HepG2 (cell line): ENCODE data around the gene MIA2. TPM values are rescaled to one million over a fixed set of nuclear protein-coding genes. Genes with fewer than 3 reads are reported as not detected.

Experiments
- DZIP1 ChIP-seq: sonication (generic); formaldehyde crosslinking; IDR thresholded peaks from 2 replicates; pipeline ENCODE4 v1.5.0; 2020; ENCODE audit warnings: mild to moderate bottlenecking, missing genetic modification reagents
- ELF4 ChIP-seq: sonication (generic); formaldehyde crosslinking; IDR thresholded peaks from 2 replicates; pipeline ENCODE4 v1.5.0; 2020; ENCODE audit warnings: missing genetic modification reagents, mild to moderate bottlenecking, moderate library complexity, borderline replicate concordance
- FOXA1 ChIP-seq, 2 experiments: fragments of 450-650 bp in 1 of 2; sonication (generic) in 1 of 2; formaldehyde crosslinking in 1 of 2; IDR thresholded peaks; 2 replicates each; pipeline versions ENCODE4 v1.4.0 to v1.6.1; 2016 to 2020; ENCODE audit warnings: missing genetic modification reagents in 1 of 2
- HNF4A ChIP-seq: sonication (generic); formaldehyde crosslinking; IDR thresholded peaks from 2 replicates; pipeline ENCODE4 v1.4.0; 2020; ENCODE audit warnings: missing genetic modification reagents
- IRF2 ChIP-seq: IDR thresholded peaks from 2 replicates; pipeline ENCODE4 v1.6.1; 2018; ENCODE audit warnings: missing genetic modification reagents, missing compliant biosample characterization
- JUNB ChIP-seq: sonication (generic); formaldehyde crosslinking; IDR thresholded peaks from 2 replicates; pipeline ENCODE4 v1.8.0; 2022; ENCODE audit warnings: missing genetic modification reagents, mild to moderate bottlenecking, borderline replicate concordance
- PAWR ChIP-seq: sonication (generic); formaldehyde crosslinking; IDR thresholded peaks from 2 replicates; pipeline ENCODE4 v1.4.0; 2020; ENCODE audit warnings: missing genetic modification reagents, mild to moderate bottlenecking, borderline replicate concordance
- REPIN1 ChIP-seq: sonication (generic); formaldehyde crosslinking; IDR thresholded peaks from 2 replicates; pipeline ENCODE4 v1.8.0; 2022; ENCODE audit warnings: missing genetic modification reagents, low read depth, mild to moderate bottlenecking, borderline replicate concordance
- SOX6 ChIP-seq, 2 experiments: fragments of 450-650 bp in 1 of 2; sonication (generic) in 1 of 2; formaldehyde crosslinking in 1 of 2; IDR thresholded peaks; 2 replicates each; pipeline versions ENCODE4 v1.4.0 to v1.6.1; 2017 to 2020; ENCODE audit warnings: antibody characterized with exemption in 1 of 2, mild to moderate bottlenecking in 1 of 2, missing genetic modification reagents in 1 of 2
- THAP11 ChIP-seq: IDR thresholded peaks from 2 replicates; pipeline ENCODE4 v1.6.1; 2016; ENCODE audit warnings: missing biosample characterization, missing genetic modification reagents
- ZBTB7B ChIP-seq: sonication (generic); formaldehyde crosslinking; IDR thresholded peaks from 2 replicates; pipeline ENCODE4 v1.4.0; 2020; ENCODE audit warnings: missing genetic modification reagents
- ZFX ChIP-seq: sonication (generic); formaldehyde crosslinking; IDR thresholded peaks from 2 replicates; pipeline ENCODE4 v1.4.0; 2020; ENCODE audit warnings: mild to moderate bottlenecking, low read depth, missing genetic modification reagents, moderate library complexity
- ZNF414 ChIP-seq: sonication (generic); formaldehyde crosslinking; IDR thresholded peaks from 2 replicates; pipeline ENCODE4 v1.5.0; 2020; ENCODE audit warnings: missing genetic modification reagents
- ZNF501 ChIP-seq: sonication (generic); formaldehyde crosslinking; IDR thresholded peaks from 2 replicates; pipeline ENCODE4 v1.5.1; 2020; ENCODE audit warnings: mild to moderate bottlenecking, moderate library complexity, missing genetic modification reagents
- ZSCAN20 ChIP-seq: sonication (generic); formaldehyde crosslinking; IDR thresholded peaks from 2 replicates; pipeline ENCODE4 v1.4.0; 2020; ENCODE audit warnings: missing genetic modification reagents, mild to moderate bottlenecking, borderline replicate concordance
- polyA plus RNA-seq, 8 experiments: library from polyadenylated mRNA; depleted of rRNA in 3 of 8; stranded (reverse) in 7 of 8; unstranded in 1 of 8; fragments of >200 nt; fragmentation: Illumina TruSeq in 4 of 8; extraction: Trizol in 4 of 8; gene quantifications; 2 replicates each; pipeline versions ENCODE4 v1.2.1 to v1.2.3, GENCODE V29; 2011 to 2016; ENCODE audit warnings: low read depth in 4 of 8, missing spikeins in 1 of 8, mixed read lengths in 1 of 8; ENCODE audit not compliant: insufficient read depth in 1 of 8
- total RNA-seq, 5 experiments: library from RNA; depleted of rRNA; stranded (reverse); fragments of >200 nt; fragmentation: Illumina TruSeq; extraction: Trizol; gene quantifications; 2 replicates each; pipeline ENCODE4 v1.2.3, GENCODE V29; 2016; ENCODE audit warnings: low read depth in 1 of 5
- TF ChIP-seq, protein P1 (sequence below): sonication (generic); formaldehyde crosslinking; IDR thresholded peaks from 2 replicates; pipeline ENCODE4 v1.5.0; 2020; ENCODE audit warnings: mild to moderate bottlenecking, missing genetic modification reagents, borderline replicate concordance
- TF ChIP-seq, protein P2 (sequence below): sonication (generic); formaldehyde crosslinking; conservative IDR thresholded peaks from 2 replicates; pipeline ENCODE4 v1.4.0; 2020; ENCODE audit warnings: mild to moderate bottlenecking, missing genetic modification reagents, moderate library complexity

MIA2 gene
- total and polyA plus RNA-seq, 2 of the 13 experiments (the other 11 are each of a cell fraction or from before 2014, with no cell fraction given), result 134 to 158 TPM

GRCh38 chr14:39432619-39433451, 199.1 kb downstream of the MIA2 start (continued):
- TF ChIP-seq, protein P1, sequence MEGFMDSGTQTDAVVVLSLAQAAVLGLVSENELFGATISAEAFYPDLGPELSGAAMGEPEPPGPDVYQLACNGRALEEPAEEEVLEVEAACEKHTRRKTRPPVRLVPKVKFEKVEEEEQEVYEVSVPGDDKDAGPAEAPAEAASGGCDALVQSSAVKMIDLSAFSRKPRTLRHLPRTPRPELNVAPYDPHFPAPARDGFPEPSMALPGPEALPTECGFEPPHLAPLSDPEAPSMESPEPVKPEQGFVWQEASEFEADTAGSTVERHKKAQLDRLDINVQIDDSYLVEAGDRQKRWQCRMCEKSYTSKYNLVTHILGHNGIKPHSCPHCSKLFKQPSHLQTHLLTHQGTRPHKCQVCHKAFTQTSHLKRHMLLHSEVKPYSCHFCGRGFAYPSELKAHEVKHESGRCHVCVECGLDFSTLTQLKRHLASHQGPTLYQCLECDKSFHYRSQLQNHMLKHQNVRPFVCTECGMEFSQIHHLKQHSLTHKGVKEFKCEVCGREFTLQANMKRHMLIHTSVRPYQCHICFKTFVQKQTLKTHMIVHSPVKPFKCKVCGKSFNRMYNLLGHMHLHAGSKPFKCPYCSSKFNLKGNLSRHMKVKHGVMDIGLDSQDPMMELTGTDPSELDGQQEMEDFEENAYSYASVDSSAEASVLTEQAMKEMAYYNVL (CRISPR knock-in tag), result peak; percentile 79; the same call in 1 of the 2 replicates
- TF ChIP-seq HNF4A (CRISPR knock-in tag) (peak; percentile 89), THAP11 (CRISPR knock-in tag) (no peak; the same call in 1 of the 2 replicates), IRF2 (CRISPR knock-in tag) (peak; percentile 95), ELF4 (CRISPR knock-in tag) (peak; percentile 81), ZNF414 (CRISPR knock-in tag) (peak; percentile 100), ZSCAN20 (CRISPR knock-in tag) (peak; percentile 90), ZBTB7B (peak; percentile 75), PAWR (CRISPR knock-in tag) (no peak), ZFX (CRISPR knock-in tag) (peak; percentile 26; the same call in 1 of the 2 replicates), FOXA1 (IDR thresholded peaks at IDR 0.05) (no peak), FOXA1 (CRISPR knock-in tag; IDR thresholded peaks at IDR 0.05) (no peak; the same call in 1 of the 2 replicates), DZIP1 (CRISPR knock-in tag) (0 out of 2 replicates have a peak, but pooled peaks have one; percentile 55), SOX6 (IDR thresholded peaks at IDR 0.05) (no peak), SOX6 (CRISPR knock-in tag; IDR thresholded peaks at IDR 0.05) (peak; percentile 84), ZNF501 (CRISPR knock-in tag) (peak; percentile 98), REPIN1 (peak; percentile 95), JUNB (CRISPR knock-in tag) (no peak)
- TF ChIP-seq, protein P2, sequence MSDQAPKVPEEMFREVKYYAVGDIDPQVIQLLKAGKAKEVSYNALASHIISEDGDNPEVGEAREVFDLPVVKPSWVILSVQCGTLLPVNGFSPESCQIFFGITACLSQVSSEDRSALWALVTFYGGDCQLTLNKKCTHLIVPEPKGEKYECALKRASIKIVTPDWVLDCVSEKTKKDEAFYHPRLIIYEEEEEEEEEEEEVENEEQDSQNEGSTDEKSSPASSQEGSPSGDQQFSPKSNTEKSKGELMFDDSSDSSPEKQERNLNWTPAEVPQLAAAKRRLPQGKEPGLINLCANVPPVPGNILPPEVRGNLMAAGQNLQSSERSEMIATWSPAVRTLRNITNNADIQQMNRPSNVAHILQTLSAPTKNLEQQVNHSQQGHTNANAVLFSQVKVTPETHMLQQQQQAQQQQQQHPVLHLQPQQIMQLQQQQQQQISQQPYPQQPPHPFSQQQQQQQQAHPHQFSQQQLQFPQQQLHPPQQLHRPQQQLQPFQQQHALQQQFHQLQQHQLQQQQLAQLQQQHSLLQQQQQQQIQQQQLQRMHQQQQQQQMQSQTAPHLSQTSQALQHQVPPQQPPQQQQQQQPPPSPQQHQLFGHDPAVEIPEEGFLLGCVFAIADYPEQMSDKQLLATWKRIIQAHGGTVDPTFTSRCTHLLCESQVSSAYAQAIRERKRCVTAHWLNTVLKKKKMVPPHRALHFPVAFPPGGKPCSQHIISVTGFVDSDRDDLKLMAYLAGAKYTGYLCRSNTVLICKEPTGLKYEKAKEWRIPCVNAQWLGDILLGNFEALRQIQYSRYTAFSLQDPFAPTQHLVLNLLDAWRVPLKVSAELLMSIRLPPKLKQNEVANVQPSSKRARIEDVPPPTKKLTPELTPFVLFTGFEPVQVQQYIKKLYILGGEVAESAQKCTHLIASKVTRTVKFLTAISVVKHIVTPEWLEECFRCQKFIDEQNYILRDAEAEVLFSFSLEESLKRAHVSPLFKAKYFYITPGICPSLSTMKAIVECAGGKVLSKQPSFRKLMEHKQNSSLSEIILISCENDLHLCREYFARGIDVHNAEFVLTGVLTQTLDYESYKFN (CRISPR knock-in tag), result peak; percentile 80
